GM18868 (cell line): ENCODE measurements around the gene GPX4.

Experiments
- ATAC-seq: cut with Tn5 transposase; IDR thresholded peaks from one replicate; pipeline ENCODE4 v1.9.1; 2021; ENCODE audit warnings: mild to moderate bottlenecking, moderate library complexity; ENCODE audit not compliant: unreplicated experiment

The GPX4 gene

DNA sequence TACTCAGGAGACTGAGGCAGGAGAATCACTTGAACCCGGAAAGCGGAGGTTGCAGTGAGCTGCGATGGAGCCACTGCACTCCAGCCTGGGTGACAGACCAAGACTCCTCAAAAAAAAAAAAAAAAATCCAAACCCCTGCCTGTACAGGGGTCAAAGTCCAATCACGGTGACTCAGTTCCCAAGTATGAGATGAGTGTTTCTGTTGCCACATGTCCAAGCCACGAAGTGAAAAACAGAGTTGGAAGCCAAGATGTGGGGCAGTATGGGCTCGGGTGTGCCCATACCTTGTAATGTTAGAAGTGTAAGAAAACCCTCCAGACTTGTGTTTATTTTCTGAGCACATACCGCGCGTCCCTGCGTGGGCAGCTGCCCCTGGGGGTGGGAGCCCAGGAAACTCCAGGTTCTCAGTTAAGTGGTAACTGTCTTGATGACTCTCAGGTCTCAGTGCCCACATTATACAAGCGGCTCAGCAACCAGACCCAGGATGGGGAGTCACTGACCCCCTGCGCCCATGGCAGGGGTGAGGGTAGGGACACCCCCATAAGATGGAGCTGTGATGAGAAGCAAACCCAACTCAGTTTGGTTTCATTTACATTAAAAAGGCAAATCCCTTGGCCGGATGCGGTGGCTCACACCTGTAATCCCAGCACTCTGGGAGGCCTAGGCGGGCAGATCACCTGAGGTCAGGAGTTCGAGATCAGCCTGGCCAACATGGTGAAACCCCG is 1.2 kb upstream of the GPX4 start:
- ATAC-seq, result no peak

DNA sequence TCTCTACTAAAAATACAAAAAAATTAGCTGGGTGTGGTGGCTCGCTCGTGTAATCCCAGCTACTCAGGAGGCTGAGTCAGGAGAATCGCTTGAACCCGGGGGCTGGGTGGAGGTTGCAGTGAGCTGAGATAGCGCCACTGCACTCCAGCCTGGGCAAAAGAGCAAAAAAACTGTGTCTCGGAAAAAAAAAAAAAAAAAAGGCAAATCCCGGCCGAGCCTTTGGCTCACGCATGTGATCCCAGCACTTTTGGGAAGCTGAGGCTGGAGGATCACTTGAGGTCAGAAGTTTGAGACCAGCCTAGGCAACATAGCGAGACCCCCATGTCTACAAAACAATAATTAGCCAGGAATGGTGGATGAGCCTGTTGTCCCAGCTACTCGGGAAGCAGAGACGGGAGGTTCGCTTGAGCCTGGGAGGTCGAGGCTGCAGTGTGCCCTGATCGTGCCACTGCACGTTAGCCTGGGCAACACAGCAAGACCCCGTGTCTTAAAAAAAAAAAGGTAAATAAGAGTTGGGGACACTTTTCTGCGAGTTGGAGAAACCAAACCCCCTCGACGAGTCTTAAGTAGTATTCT is 574 bp upstream of the GPX4 start:
- ATAC-seq, result no peak

DNA sequence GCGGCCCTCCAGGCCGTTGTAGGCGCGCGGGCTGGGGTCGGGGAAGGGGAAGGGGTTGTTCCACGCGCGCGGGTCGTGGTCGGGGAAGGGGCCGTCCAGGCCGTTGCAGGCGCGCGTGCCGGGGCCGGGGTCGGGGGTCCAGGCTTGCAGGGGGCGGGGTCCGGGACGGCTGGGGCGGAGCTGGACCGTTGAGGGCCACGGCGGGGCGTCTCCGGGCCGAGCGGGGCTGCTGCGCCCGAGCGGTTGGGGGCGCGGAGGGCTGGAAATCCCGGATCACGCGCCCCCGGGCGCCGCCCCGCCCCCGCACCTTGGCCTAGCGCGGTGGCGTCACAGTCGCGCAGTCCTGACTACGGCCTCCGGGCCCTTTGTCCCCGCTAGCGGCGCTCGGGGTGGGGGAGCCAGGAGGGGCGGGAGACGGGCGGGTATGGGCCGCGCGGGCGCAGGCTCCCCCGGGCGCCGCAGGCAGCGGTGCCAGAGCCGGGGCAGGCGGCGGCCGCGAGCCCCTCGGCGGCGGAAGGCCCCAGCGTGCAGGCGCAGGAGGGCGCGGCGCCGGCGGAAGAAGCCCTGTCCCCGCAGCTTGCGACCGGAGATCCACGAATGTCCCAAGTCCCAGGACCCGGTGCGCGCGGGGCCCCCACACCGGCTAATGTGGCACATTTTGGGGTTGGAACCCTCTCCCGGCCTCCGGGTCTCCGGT is 665 bp downstream of the GPX4 start:
- peak; percentile 29 for ATAC-seq

DNA sequence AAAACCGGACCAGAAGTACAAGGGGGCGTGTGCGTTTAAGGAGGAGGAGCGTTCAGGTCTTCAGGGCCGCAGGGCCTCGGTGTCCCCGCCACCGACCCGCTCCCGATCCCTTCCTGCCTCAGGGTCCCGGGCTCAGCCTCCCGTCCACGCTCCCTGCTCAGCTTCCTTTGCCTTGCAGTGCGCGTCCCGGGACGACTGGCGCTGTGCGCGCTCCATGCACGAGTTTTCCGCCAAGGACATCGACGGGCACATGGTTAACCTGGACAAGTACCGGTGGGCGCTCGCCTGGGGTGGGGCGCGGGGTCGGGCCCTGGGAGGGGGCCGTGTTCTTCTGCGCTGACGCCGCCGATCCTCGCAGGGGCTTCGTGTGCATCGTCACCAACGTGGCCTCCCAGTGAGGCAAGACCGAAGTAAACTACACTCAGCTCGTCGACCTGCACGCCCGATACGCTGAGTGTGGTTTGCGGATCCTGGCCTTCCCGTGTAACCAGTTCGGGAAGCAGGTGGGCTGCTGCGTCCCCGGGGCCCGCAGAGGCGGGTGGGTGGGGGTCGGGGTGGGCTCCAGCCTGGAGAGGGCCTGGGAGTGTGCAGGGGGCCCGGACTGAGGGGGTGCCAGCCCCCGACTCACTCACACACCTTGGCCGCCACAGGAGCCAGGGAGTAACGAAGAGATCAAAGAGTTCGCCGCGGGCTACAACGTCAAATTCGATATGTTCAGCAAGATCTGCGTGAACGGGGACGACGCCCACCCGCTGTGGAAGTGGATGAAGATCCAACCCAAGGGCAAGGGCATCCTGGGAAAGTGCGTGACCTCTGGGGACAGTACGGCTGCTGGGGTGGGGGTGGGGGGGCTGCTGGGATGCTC is 1.4 kb downstream of the GPX4 start:
- ATAC-seq, result no peak

- ATAC-seq, result no peak
These were observed 2.4 kb downstream of the GPX4 start for GRCh38 chr19:1105873-1106840.

GRCh38 chr19:1106841-1107660 is 3.3 kb downstream of the GPX4 start:
- ATAC-seq, result no peak

DNA sequence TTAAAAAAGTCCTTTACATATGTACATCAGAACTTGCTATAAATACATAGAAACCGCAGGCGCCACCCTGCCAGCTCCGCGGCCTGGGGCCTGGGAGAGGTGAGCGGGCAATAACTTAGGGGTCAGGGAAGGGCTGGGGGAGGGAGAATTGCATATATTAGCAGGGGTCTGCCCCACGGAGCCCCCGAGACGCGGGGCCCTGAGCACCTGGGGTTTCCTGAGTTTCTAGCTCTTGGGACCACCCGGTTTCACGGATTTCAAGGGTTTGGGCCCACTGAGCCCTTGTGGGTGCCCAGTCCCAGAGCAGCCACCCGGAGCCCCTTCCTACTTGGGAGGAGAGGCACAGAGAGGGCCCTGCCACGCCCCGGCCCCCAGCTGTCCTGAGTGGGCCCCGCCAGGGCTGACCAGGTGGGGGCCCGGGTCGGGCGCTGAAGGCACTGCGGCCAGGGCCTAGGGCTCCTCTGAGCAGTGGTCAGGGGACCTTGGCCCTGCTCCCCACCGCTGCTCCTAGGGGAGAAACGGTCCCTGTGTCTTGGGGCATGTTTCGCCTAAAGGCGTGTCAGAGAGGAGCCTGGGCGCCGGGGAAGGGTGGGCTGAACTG is 4.0 kb downstream of the GPX4 start:
- ATAC-seq, result no peak

DNA sequence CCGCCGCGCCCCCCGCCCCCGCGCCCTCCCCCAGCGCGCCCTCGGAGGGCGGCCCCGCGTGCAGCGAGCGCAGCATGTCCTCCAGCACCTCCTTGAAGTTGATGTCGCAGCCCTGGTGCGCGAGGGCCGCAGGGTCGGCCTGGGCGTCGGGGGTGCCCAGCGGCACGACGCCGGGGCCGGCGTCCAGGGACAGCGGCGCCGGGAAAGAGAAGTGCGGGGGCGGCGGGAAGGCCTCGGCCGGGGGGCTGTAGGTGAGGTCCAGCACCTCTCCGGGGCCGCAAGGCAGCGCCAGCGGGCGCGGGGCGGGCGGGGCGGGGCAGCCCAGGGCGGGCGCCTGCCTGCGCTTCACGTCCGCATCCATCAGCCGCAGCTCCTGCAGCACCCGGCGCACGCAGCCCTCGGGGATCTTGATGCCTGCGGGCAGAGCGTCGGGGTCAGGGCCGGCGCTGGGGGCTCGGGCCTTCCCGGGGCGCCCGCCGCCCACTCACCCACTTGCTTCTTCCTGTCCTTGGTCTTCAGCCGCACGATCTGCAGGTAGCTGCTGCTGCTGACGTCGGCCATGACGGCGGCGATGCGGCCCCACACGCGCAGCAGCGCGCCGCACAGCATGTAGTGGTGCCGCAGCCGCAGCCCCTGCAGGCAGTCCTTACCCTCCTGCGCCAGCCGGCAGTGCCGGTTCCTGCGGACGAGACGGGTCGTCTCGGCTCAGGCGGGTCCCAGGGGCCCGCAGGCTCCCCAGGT is 4.7 kb downstream of the GPX4 start:
- no peak for ATAC-seq

GRCh38 chr19:1109032-1109551 is 5.3 kb downstream of the GPX4 start:
- ATAC-seq, result no peak

DNA sequence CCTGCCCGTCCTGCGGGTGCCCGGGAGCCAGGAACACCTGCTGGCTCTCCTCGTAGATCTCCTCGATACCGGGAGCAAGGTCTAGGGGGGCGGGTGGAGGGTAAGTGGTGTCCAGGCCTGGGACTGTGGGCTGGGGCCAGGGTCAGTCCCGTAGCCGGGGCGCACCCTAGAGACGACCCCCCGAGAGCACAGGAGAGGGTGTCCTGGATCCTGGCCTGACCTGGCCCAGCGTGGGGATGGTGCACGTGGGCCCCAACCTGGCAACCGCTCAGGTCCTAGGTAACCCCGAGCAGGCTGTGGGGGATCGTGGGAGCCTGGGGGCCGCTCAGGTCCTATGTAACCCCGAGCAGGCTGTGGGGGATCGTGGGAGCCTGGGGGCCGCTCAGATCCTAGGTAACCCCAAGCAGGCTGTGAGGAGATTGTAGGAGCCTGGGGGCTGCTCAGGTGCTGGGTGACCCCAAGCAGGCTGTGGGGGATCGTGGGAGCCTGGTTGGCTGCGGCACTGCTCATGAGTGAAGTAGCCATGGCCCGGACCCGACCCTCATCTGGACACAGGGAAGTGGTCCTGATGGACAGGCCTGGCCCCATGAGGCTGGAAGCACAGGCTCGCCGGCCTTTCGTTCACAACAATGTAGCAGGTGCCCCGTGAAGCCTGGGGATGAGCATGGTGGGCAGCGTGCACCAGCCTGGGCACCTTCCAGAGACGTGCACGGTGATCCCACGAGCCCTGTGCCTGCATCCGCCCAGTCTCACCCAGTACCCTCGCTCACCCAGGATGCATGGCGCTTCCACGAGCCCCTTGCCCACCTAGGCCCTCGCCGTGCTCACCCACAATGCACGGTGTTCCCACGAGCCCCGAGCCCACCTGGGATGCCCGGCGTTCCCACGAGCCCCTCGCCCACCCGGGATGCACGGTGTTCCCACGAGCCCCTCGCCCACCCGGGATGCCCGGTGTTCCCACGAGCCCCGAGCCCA is 6.2 kb downstream of the GPX4 start:
- no peak for ATAC-seq

GRCh38 chr19:1110809-1111640 is 7.2 kb downstream of the GPX4 start:
- ATAC-seq, result no peak

DNA sequence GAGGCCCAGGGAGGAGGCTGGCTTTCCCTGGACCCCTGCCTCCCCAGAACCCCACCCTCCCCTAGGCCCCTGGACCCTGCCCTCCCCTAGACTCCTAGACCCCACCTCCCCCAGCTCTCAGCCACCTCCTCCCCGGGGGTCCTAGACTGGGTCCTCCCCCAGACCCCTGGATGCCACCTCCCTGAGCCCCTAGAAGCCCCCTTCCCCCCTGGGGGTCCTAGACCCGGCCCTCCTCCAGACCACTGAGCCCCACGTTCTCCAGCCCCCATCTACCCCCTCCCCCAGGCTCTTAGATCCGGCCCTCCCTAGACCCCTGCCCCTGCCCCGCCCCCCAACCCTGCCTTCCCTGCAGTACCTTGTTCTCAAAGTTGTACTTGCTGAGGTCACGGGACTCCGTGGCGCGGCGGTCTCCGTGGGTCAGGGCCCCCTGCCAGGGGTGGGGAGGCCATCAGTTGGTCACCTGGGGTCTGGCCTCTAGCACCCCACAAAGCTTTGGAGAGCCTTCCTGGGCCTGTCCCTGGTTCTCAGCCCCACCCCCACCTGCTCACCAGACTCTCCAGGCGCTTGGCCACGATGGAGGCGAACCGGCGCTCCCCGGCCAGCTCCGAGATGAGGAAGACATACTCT is 8.0 kb downstream of the GPX4 start:
- ATAC-seq, result no peak

DNA sequence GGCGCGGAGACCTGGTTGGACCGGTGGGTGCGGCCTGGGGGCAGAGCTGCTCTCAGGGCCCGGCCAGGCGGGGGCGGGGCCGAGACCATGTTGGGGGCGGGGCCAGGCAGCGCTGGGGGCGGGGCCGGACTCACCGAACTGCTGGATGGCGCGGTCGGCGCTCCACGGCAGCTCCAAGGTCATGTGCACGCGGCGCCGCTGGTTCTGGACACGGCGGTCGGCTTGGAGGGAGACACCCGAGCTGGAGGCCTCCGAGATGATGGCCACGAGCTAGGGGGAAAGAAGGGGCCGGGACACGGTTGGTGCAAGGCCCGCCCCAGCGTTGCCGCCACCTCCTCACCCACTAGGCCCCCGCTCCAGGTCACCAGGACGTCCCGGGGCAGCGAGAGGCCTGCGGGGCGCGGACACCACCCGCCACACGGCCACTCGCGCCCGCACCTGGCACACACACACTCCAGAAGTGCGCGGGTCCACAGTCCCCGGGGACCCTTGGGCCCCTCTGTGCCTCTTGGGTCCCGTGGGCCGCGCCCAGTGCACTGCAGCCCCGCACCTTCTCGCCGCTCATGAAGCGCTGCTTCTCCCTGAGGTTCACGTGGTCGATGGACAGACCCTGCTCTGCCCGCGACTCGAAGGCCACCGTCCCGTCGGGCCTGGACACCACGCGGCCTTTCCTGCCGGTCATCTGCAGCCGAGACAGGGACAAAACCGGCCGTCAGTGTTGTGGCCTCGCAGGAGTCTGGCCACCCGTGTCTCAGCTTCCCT is 8.7 kb downstream of the GPX4 start:
- ATAC-seq, result no peak

DNA sequence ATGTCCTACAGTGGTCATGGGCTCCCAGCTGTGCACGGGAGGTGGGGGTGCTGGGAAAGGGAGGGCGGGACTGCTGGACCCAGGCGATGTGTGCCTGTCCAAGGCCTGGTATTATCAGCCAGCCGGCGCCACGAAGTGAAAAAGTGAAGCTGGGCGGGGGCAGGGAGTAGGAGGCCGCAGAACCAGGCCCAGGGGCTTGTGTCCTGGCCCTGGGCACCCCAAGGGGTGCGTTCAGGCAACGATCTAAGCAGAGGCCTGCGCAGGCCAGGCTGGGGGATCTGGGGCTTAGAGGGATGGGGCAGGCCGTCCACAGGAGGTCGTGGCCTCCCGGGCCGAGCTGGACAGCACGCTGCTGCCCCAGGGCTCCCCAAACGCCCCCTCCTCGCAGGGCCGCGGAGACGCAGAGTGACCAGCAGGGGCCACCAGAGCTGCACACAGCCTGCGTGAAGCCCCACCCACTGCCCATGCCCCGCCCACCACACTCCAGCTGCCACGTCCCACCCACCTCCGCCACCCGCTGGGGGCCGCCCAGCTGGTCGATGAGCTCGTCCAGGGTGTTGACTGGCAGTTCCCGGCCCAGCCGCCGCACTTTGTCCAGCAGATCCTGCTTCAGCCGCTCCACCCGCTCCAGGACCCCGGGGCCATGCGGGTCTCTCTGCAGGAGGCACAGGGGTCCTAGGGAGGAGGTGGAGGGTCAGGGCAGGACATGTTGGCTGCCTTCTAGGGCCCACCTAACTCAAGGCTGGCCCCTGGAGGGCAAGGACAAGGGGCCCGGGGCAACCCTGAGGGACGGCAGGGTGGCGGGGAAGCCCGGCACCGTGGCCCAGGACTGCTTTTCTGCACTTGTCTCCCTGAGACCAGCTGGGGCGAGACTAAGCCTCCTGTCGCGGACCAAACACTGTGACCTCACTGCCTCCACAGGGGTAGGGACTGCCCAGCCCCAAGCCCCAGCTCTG is 9.5 kb downstream of the GPX4 start:
- peak; percentile 62 for ATAC-seq
